CD4-positive, CD25-positive, alpha-beta regulatory T cell (primary cell): ENCODE data around the gene TRMT2B. TPM values are rescaled to one million over a fixed set of nuclear protein-coding genes. Genes with fewer than 3 reads are reported as not detected.
"Not testable (repeated sequence)": the region's sequence is repeated elsewhere in the genome, so short reads cannot be mapped to it uniquely, and the experiment has no call there.

Experiments used
- ATAC-seq, 2 donors: fragments of 150-1000 bp; cut with Tn5 transposase; one replicate each; pipeline ENCODE4 v1.10.0; 2021; ENCODE audit warnings: low read depth in 2 of 2, moderate number of reproducible peaks in 2 of 2, moderate library complexity in 1 of 2
- DNase-seq, 3 donors: peaks; one replicate each; pipeline versions ENCODE4 v3.0.0 to v3.0.0-alpha.2; 2012 to 2022; ENCODE audit warnings: mixed read lengths in 1 of 3
- H3K27ac ChIP-seq: one replicate; pipeline ENCODE4 v1.7.0; 2013; ENCODE audit warnings: mild to moderate bottlenecking, low read length; ENCODE audit not compliant: insufficient read depth, poor library complexity, severe bottlenecking
- H3K27me3 ChIP-seq: one replicate; pipeline ENCODE4 v1.7.0; 2013; ENCODE audit warnings: low read length; ENCODE audit not compliant: control insufficient read depth, insufficient read depth
- H3K36me3 ChIP-seq: one replicate; pipeline ENCODE4 v1.7.0; 2013; ENCODE audit warnings: mild to moderate bottlenecking, low read length, moderate library complexity; ENCODE audit not compliant: control insufficient read depth, insufficient read depth
- H3K4me1 ChIP-seq: 2 replicates; pipeline ENCODE4 v1.7.0; 2013; ENCODE audit warnings: mild to moderate bottlenecking, low read length; ENCODE audit not compliant: insufficient read depth, control insufficient read depth, poor library complexity, severe bottlenecking
- H3K4me3 ChIP-seq: one replicate; pipeline ENCODE4 v1.7.0; 2013; ENCODE audit warnings: low read depth, mild to moderate bottlenecking, low read length, moderate library complexity
- H3K9me3 ChIP-seq, 2 experiments: 1 replicate in 1 of 2; 2 replicates in 1 of 2; pipeline ENCODE4 v1.7.0; 2013; ENCODE audit warnings: low read length in 2 of 2, mild to moderate bottlenecking in 1 of 2, moderate library complexity in 1 of 2; ENCODE audit not compliant: control insufficient read depth in 2 of 2
- H3K27ac Mint-ChIP-seq, 3 donors: one replicate each; pipeline ENCODE4 v1.8.0; 2020 to 2022; ENCODE audit warnings: mild to moderate bottlenecking in 3 of 3, mixed read lengths in 3 of 3, moderate library complexity in 2 of 3
- H3K27me3 Mint-ChIP-seq: one replicate; pipeline ENCODE4 v1.8.0; 2022; ENCODE audit warnings: mild to moderate bottlenecking, mixed read lengths
- H3K36me3 Mint-ChIP-seq: one replicate; pipeline ENCODE4 v1.8.0; 2020; ENCODE audit warnings: mixed read lengths
- H3K4me1 Mint-ChIP-seq, 4 donors: one replicate each; pipeline ENCODE4 v1.8.0; 2020 to 2022; ENCODE audit warnings: mixed read lengths in 4 of 4, mild to moderate bottlenecking in 1 of 4
- H3K4me3 Mint-ChIP-seq, 4 donors: one replicate each; pipeline ENCODE4 v1.8.0; 2020 to 2022; ENCODE audit warnings: mild to moderate bottlenecking in 4 of 4, mixed read lengths in 4 of 4, moderate library complexity in 3 of 4
- H3K9me3 Mint-ChIP-seq, 7 donors: one replicate each; pipeline ENCODE4 v1.8.0; 2020 to 2022; ENCODE audit warnings: mixed read lengths in 7 of 7, mild to moderate bottlenecking in 3 of 7, moderate library complexity in 2 of 7
- polyA plus RNA-seq, 4 donors: library from polyadenylated mRNA; unstranded; fragments of 300-500 nt; fragmentation: Illumina TruSeq; gene quantifications; one replicate each; pipeline ENCODE4 v1.2.3, GENCODE V29; 2021
- total RNA-seq: library from RNA; stranded (reverse); gene quantifications from one replicate; pipeline ENCODE4 v1.2.3, GENCODE V29; 2022

The TRMT2B gene
- total and polyA plus RNA-seq, 5 donors from 2014 or later, result 37.2 to 52.3 (median 37.5) TPM

- H3K4me3 ChIP-seq, result no peak overlapping the region
- no peaks in the 10 kb centered on the region for H3K9me3 ChIP-seq
- DNase-seq (no peak), ATAC-seq (no peak)
- no peaks in the 10 kb centered on the region for H3K27me3 Mint-ChIP-seq
- no peak overlapping the region for H3K4me3 Mint-ChIP-seq
- no peak overlapping the region for H3K27ac Mint-ChIP-seq
- H3K4me1 Mint-ChIP-seq, result peaks cover 0 to 6% (median 2%) of the 10 kb centered on the region in 4 donors
- no peak overlapping the region for H3K27ac ChIP-seq
- H3K27me3 ChIP-seq, result no peaks in the 10 kb centered on the region
- peaks cover 40% of the 10 kb centered on the region for H3K36me3 ChIP-seq
- H3K4me1 ChIP-seq, result no peaks in the 10 kb centered on the region
- H3K36me3 Mint-ChIP-seq, result peaks cover 8% of the 10 kb centered on the region
- no peaks in the 10 kb centered on the region for H3K9me3 Mint-ChIP-seq
Measured at GRCh38 chrX:101037231-101037630, 14.7 kb downstream of the TRMT2B start.

GRCh38 chrX:101029665-101030064 lies 22.2 kb downstream of the TRMT2B start:
- ATAC-seq (no peak), DNase-seq (no peak)
- Mint-ChIP-seq H3K9me3 (peaks cover 0 to 2% (median 0%) of the 10 kb centered on the region in 7 donors), H3K27ac (peak overlapping the region in 1 of 3 donors; percentile 17), H3K4me1 (peaks cover 0 to 6% (median 4%) of the 10 kb centered on the region in 4 donors), H3K36me3 (peaks cover 26% of the 10 kb centered on the region), H3K27me3 (no peaks in the 10 kb centered on the region), H3K4me3 (no peak overlapping the region)
- Histone ChIP-seq H3K4me1 (no peaks in the 10 kb centered on the region), H3K4me3 (no peak overlapping the region), H3K27ac (no peak overlapping the region), H3K9me3 (no peaks in the 10 kb centered on the region), H3K27me3 (no peaks in the 10 kb centered on the region), H3K36me3 (peaks cover 35% of the 10 kb centered on the region)

GRCh38 chrX:101028562-101028961 lies 23.3 kb downstream of the TRMT2B start:
- H3K27ac Mint-ChIP-seq, result no peak overlapping the region
- ATAC-seq, result no peak

GRCh38 chrX:101025126-101025525 lies 26.8 kb downstream of the TRMT2B start:
- Mint-ChIP-seq H3K27ac (no peak overlapping the region), H3K27me3 (no peaks in the 10 kb centered on the region), H3K9me3 (peaks cover 0 to 2% (median 0%) of the 10 kb centered on the region in 7 donors), H3K36me3 (peaks cover 34% of the 10 kb centered on the region), H3K4me3 (no peak overlapping the region), H3K4me1 (peaks cover 0 to 6% (median 5%) of the 10 kb centered on the region in 4 donors)
- H3K27ac ChIP-seq, result no peak overlapping the region
- ATAC-seq (no peak), DNase-seq (no peak)
- peaks cover 48% of the 10 kb centered on the region for H3K36me3 ChIP-seq
- no peaks in the 10 kb centered on the region for H3K27me3 ChIP-seq
- H3K9me3 ChIP-seq, result no peaks in the 10 kb centered on the region
- H3K4me1 ChIP-seq, result no peaks in the 10 kb centered on the region
- no peak overlapping the region for H3K4me3 ChIP-seq

More at GRCh38 chrX:101028562-101028961, 23.3 kb downstream of the TRMT2B start:
- H3K9me3 Mint-ChIP-seq, result peaks cover 0 to 2% (median 0%) of the 10 kb centered on the region in 7 donors
- no peak overlapping the region for H3K4me3 Mint-ChIP-seq
- peaks cover 0 to 6% (median 4%) of the 10 kb centered on the region in 4 donors for H3K4me1 Mint-ChIP-seq
- peaks cover 26% of the 10 kb centered on the region for H3K36me3 Mint-ChIP-seq
- H3K4me3 ChIP-seq, result no peak overlapping the region
- DNase-seq, result no peak
- no peaks in the 10 kb centered on the region for H3K27me3 Mint-ChIP-seq
- no peak overlapping the region for H3K27ac ChIP-seq
- no peaks in the 10 kb centered on the region for H3K9me3 ChIP-seq
- peaks cover 37% of the 10 kb centered on the region for H3K36me3 ChIP-seq
- no peaks in the 10 kb centered on the region for H3K27me3 ChIP-seq
- H3K4me1 ChIP-seq, result no peaks in the 10 kb centered on the region

GRCh38 chrX:101022020-101022419 lies 29.9 kb downstream of the TRMT2B start:
- no peak for ATAC-seq
- peaks cover 24% of the 10 kb centered on the region for H3K36me3 Mint-ChIP-seq

GRCh38 chrX:101012031-101012430 lies 39.9 kb downstream of the TRMT2B start:
- not testable (repeated sequence) for H3K27ac ChIP-seq, H3K4me3 Mint-ChIP-seq, H3K4me3 ChIP-seq, H3K4me1 ChIP-seq, H3K4me1 Mint-ChIP-seq, H3K27ac Mint-ChIP-seq, ATAC-seq, H3K27me3 ChIP-seq, H3K27me3 Mint-ChIP-seq, H3K9me3 Mint-ChIP-seq, H3K9me3 ChIP-seq, DNase-seq
- H3K36me3 ChIP-seq, result peaks cover 56% of the 10 kb centered on the region
- H3K36me3 Mint-ChIP-seq, result peaks cover 25% of the 10 kb centered on the region

More at GRCh38 chrX:101022020-101022419, 29.9 kb downstream of the TRMT2B start:
- peaks cover 0 to 3% (median 0%) of the 10 kb centered on the region in 4 donors for H3K4me1 Mint-ChIP-seq
- no peaks in the 10 kb centered on the region for H3K27me3 Mint-ChIP-seq
- Histone ChIP-seq H3K9me3 (no peaks in the 10 kb centered on the region), H3K36me3 (peaks cover 45% of the 10 kb centered on the region), H3K27ac (no peak overlapping the region), H3K4me1 (no peaks in the 10 kb centered on the region), H3K4me3 (no peak overlapping the region), H3K27me3 (no peaks in the 10 kb centered on the region)
- H3K4me3 Mint-ChIP-seq, result no peak overlapping the region
- peaks cover 0 to 2% (median 0%) of the 10 kb centered on the region in 7 donors for H3K9me3 Mint-ChIP-seq
- no peak for DNase-seq
- no peak overlapping the region for H3K27ac Mint-ChIP-seq

GRCh38 chrX:101009090-101009489 lies 42.8 kb downstream of the TRMT2B start:
- Mint-ChIP-seq H3K4me3 (no peak overlapping the region), H3K9me3 (no peaks in the 10 kb centered on the region), H3K36me3 (peaks cover 24% of the 10 kb centered on the region), H3K4me1 (no peaks in the 10 kb centered on the region), H3K27ac (no peak overlapping the region), H3K27me3 (no peaks in the 10 kb centered on the region)
- Histone ChIP-seq H3K27me3 (no peaks in the 10 kb centered on the region), H3K4me1 (no peaks in the 10 kb centered on the region), H3K36me3 (peaks cover 39% of the 10 kb centered on the region), H3K9me3 (no peaks in the 10 kb centered on the region), H3K4me3 (no peak overlapping the region), H3K27ac (no peak overlapping the region)
- DNase-seq, result no peak
- ATAC-seq, result no peak

GRCh38 chrX:100999451-100999850 lies 52.5 kb downstream of the TRMT2B start:
- peaks cover 13% of the 10 kb centered on the region for H3K36me3 Mint-ChIP-seq
- no peak for ATAC-seq
- DNase-seq, result no peak
- no peaks in the 10 kb centered on the region for H3K9me3 Mint-ChIP-seq
- peaks cover 0 to 3% (median 1%) of the 10 kb centered on the region in 4 donors for H3K4me1 Mint-ChIP-seq
- Histone ChIP-seq H3K27ac (no peak overlapping the region), H3K36me3 (peaks cover 7% of the 10 kb centered on the region), H3K27me3 (no peaks in the 10 kb centered on the region), H3K4me3 (no peak overlapping the region), H3K9me3 (no peaks in the 10 kb centered on the region), H3K4me1 (no peaks in the 10 kb centered on the region)
- no peak overlapping the region for H3K4me3 Mint-ChIP-seq
- H3K27ac Mint-ChIP-seq, result no peak overlapping the region
- H3K27me3 Mint-ChIP-seq, result no peaks in the 10 kb centered on the region
